ENCODE results near the gene ZNF609. TPM values are rescaled to one million over a fixed set of nuclear protein-coding genes. Genes with fewer than 3 reads are reported as not detected.
A peak's percentile ranks its signal among the peaks of the same experiment; 100 is the strongest.

ZNF609 gene
- total and polyA plus RNA-seq, 2 experiments from 2014 or later: 6.3 to 11.3 TPM

DNA sequence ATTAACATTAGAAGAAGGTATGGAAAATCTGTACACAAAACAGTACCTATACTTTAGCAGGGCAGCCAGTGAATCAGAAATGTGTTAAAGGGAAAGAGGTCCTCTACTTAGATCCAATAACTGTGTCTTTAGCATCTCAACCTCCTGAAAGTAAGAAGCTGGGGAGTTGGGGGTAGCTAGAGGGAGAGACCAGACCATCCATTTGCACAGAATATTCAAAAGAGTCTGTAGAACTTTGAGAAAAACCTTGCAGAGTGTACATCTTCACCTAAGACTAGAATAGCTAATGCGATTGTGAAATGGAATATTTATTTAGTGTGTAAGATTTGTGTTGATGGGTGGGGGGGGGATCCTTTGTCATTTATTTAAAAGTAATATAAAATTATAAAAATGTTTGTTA is 190.2 kb downstream of the ZNF609 start:
- 13 to 23% methylated on average over 1 of the region's 1 CpG for WGBS, 2 experiments (ENCODE audit: low coverage in 1 of 2, low lambda C conversion rate in 2 of 2, missing lambda C conversion rate in 2 of 2)
- Histone ChIP-seq H3F3A (ENCODE audit: insufficient read depth) (no peaks in the 10 kb centered on the region), H3K79me2 (ENCODE audit: insufficient read depth) (peaks cover 54% of the 10 kb centered on the region), H3K36me3 (ENCODE audit: low read depth) (no peaks in the 10 kb centered on the region), H3K4me2 (ENCODE audit: unreplicated experiment) (no peak overlapping the region), H3K4me1 (ENCODE audit: insufficient read depth) (no peaks in the 10 kb centered on the region), H3K27me3 (replicated peaks; ENCODE audit: insufficient read depth) (no peaks in the 10 kb centered on the region), H2AFZ (no peak overlapping the region), H3K9ac (no peak overlapping the region), H3K9me2 (ENCODE audit: insufficient read depth) (no peaks in the 10 kb centered on the region), H4K20me1 (ENCODE audit: insufficient read depth) (no peaks in the 10 kb centered on the region), H3K9me3 (ENCODE audit: low read depth) (no peaks in the 10 kb centered on the region), H3K4me3 (no peak overlapping the region), H3K27ac (no peak overlapping the region)
- in situ Hi-C loops (cut with MboI): loop anchor here (10.0 kb wide), 1 partner anchor 226 kb away; no protein-coding TSS in a partner anchor
- TF ChIP-seq EZH2phosphoT487 (IDR thresholded peaks at IDR 0.05; ENCODE audit: insufficient read depth, low read depth): no peak
- no peak for TF ChIP-seq EZH2 (IDR thresholded peaks at IDR 0.05; ENCODE audit: insufficient read depth, poor library complexity, severe bottlenecking)
- DNase-seq: no peak

GRCh38 chr15:64651601-64652191 is 191.3 kb downstream of the ZNF609 start:
- Histone ChIP-seq H3K9me3 (ENCODE audit: low read depth) (no peaks in the 10 kb centered on the region), H3K36me3 (ENCODE audit: low read depth) (no peaks in the 10 kb centered on the region), H3K79me2 (ENCODE audit: insufficient read depth) (peaks cover 51% of the 10 kb centered on the region), H3K27me3 (replicated peaks; ENCODE audit: insufficient read depth) (no peaks in the 10 kb centered on the region), H2AFZ (no peak overlapping the region), H3K4me1 (ENCODE audit: insufficient read depth) (no peaks in the 10 kb centered on the region), H3K4me3 (no peak overlapping the region), H3K9ac (no peak overlapping the region), H3K27ac (no peak overlapping the region), H3K4me2 (ENCODE audit: unreplicated experiment) (no peak overlapping the region), H4K20me1 (ENCODE audit: insufficient read depth) (0 out of 2 replicates have a peak, but pooled peaks cover 4% of the 10 kb centered on the region), H3K9me2 (ENCODE audit: insufficient read depth) (no peaks in the 10 kb centered on the region), H3F3A (ENCODE audit: insufficient read depth) (no peaks in the 10 kb centered on the region)
- 68 to 75% methylated on average over 4 of the region's 4 CpGs for WGBS, 2 experiments (ENCODE audit: low coverage in 1 of 2, low lambda C conversion rate in 2 of 2, missing lambda C conversion rate in 2 of 2)
- TF ChIP-seq EZH2phosphoT487 (IDR thresholded peaks at IDR 0.05; ENCODE audit: insufficient read depth, low read depth): no peak
- no peak for TF ChIP-seq EZH2 (IDR thresholded peaks at IDR 0.05; ENCODE audit: insufficient read depth, poor library complexity, severe bottlenecking)
- no peak for DNase-seq
- in situ Hi-C loops (cut with MboI): loop anchor here (10.0 kb wide), 1 partner anchor 227 kb away; no protein-coding TSS in a partner anchor

- Histone ChIP-seq H3K79me2 (ENCODE audit: insufficient read depth) (peaks cover 46% of the 10 kb centered on the region), H2AFZ (no peak overlapping the region), H3K4me2 (ENCODE audit: unreplicated experiment) (no peak overlapping the region), H3K27ac (no peak overlapping the region), H3F3A (ENCODE audit: insufficient read depth) (no peaks in the 10 kb centered on the region), H3K27me3 (replicated peaks; ENCODE audit: insufficient read depth) (no peaks in the 10 kb centered on the region), H4K20me1 (ENCODE audit: insufficient read depth) (0 out of 2 replicates have a peak, but pooled peaks cover 4% of the 10 kb centered on the region), H3K4me1 (ENCODE audit: insufficient read depth) (no peaks in the 10 kb centered on the region), H3K4me3 (no peak overlapping the region), H3K9ac (no peak overlapping the region), H3K9me2 (ENCODE audit: insufficient read depth) (no peaks in the 10 kb centered on the region), H3K9me3 (ENCODE audit: low read depth) (no peaks in the 10 kb centered on the region), H3K36me3 (ENCODE audit: low read depth) (no peaks in the 10 kb centered on the region)
- TF ChIP-seq EZH2phosphoT487 (IDR thresholded peaks at IDR 0.05; ENCODE audit: insufficient read depth, low read depth): no peak
- TF ChIP-seq EZH2 (IDR thresholded peaks at IDR 0.05; ENCODE audit: insufficient read depth, poor library complexity, severe bottlenecking): no peak
- peak; percentile 39 for DNase-seq
- 87 to 89% methylated on average over 3 of the region's 3 CpGs for WGBS, 2 experiments (ENCODE audit: low coverage in 1 of 2, low lambda C conversion rate in 2 of 2, missing lambda C conversion rate in 2 of 2)
- in situ Hi-C loops (cut with MboI): loop anchor here (10.0 kb wide), 1 partner anchor 229 kb away; no protein-coding TSS in a partner anchor
Measured at GRCh38 chr15:64653757-64654156, 193.4 kb downstream of the ZNF609 start.

GRCh38 chr15:64656508-64656907 is 196.1 kb downstream of the ZNF609 start:
- Histone ChIP-seq H4K20me1 (ENCODE audit: insufficient read depth) (0 out of 2 replicates have a peak, but pooled peaks cover 4% of the 10 kb centered on the region), H3K27me3 (replicated peaks; ENCODE audit: insufficient read depth) (no peaks in the 10 kb centered on the region), H3K9me3 (ENCODE audit: low read depth) (no peaks in the 10 kb centered on the region), H3K79me2 (ENCODE audit: insufficient read depth) (peaks cover 42% of the 10 kb centered on the region), H3K4me3 (no peak overlapping the region), H3K4me1 (ENCODE audit: insufficient read depth) (no peaks in the 10 kb centered on the region), H2AFZ (no peak overlapping the region), H3K4me2 (ENCODE audit: unreplicated experiment) (no peak overlapping the region), H3K27ac (no peak overlapping the region), H3K36me3 (ENCODE audit: low read depth) (no peaks in the 10 kb centered on the region), H3K9ac (no peak overlapping the region), H3F3A (ENCODE audit: insufficient read depth) (no peaks in the 10 kb centered on the region), H3K9me2 (ENCODE audit: insufficient read depth) (no peaks in the 10 kb centered on the region)
- no peak for DNase-seq
- 90 to 98% methylated on average over 2 of the region's 2 CpGs for WGBS, 2 experiments (ENCODE audit: low coverage in 1 of 2, low lambda C conversion rate in 2 of 2, missing lambda C conversion rate in 2 of 2)
- TF ChIP-seq EZH2phosphoT487 (IDR thresholded peaks at IDR 0.05; ENCODE audit: insufficient read depth, low read depth): no peak
- in situ Hi-C loops (cut with MboI): loop anchor here (10.0 kb wide), 1 partner anchor 232 kb away; no protein-coding TSS in a partner anchor
